ENCODE results near the gene FAM187B. TPM values are rescaled to one million over a fixed set of nuclear protein-coding genes. Genes with fewer than 3 reads are reported as not detected.

The FAM187B gene
- total and polyA plus RNA-seq, 2 of the 8 experiments (the other 6 are each of a cell fraction or from before 2014, with no cell fraction given): not detected

- TF ChIP-seq RXRA (IDR thresholded peaks at IDR 0.05; ENCODE audit: insufficient read depth, low read depth, low read length) (no peak), NRF1 (IDR thresholded peaks at IDR 0.05; ENCODE audit: low read depth, low read length) (no peak), TAF1 (IDR thresholded peaks at IDR 0.05; ENCODE audit: low read depth, low read length) (no peak), KDM1A (IDR thresholded peaks at IDR 0.05; ENCODE audit: borderline replicate concordance, low read length) (no peak), ATF2 (IDR thresholded peaks at IDR 0.05; ENCODE audit: low read length) (no peak), POLR2AphosphoS5 (IDR thresholded peaks at IDR 0.05; ENCODE audit: low read depth, low read length) (no peak), SP4 (IDR thresholded peaks at IDR 0.05; ENCODE audit: low read length) (no peak), CHD2 (IDR thresholded peaks at IDR 0.05; ENCODE audit: low read length) (no peak), CTCF (IDR thresholded peaks at IDR 0.05; ENCODE audit: control extremely low read depth in 1 of 3, insufficient read depth in 1 of 3, low read depth in 1 of 3, low read length in 3 of 3) (peak; percentile 55 to 73 (median 63)), RBBP5 (IDR thresholded peaks at IDR 0.05; ENCODE audit: borderline replicate concordance, low read depth, low read length) (0 out of 2 replicates have a peak, but pooled peaks have one; percentile 29)
- TF ChIP-seq, protein P1, sequence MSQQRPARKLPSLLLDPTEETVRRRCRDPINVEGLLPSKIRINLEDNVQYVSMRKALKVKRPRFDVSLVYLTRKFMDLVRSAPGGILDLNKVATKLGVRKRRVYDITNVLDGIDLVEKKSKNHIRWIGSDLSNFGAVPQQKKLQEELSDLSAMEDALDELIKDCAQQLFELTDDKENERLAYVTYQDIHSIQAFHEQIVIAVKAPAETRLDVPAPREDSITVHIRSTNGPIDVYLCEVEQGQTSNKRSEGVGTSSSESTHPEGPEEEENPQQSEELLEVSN (IDR thresholded peaks at IDR 0.05): peak; percentile 51
Measured at GRCh38 chr19:35224681-35225571, 3.6 kb downstream of the FAM187B start (continued).
